ENCODE measurements around the gene ATF5.

Gene ATF5

GRCh38 chr19:49932041-49932451 is 3.0 kb downstream of the ATF5 start:
- Histone ChIP-seq H3K18ac (ENCODE audit: low read length) (no peak overlapping the region), H2AK5ac (ENCODE audit: low read length) (no peak overlapping the region), H3K4me3 (ENCODE audit: low read depth, low read length) (no peak overlapping the region), H3K79me1 (ENCODE audit: low read length) (peaks cover 11% of the 10 kb centered on the region), H3K9ac (ENCODE audit: low read length) (no peak overlapping the region), H3K27ac (ENCODE audit: low read depth, low read length) (no peak overlapping the region), H2AFZ (ENCODE audit: insufficient read depth, low read length, poor library complexity) (no peak overlapping the region), H4K8ac (ENCODE audit: low read depth, low read length) (no peak overlapping the region), H2BK5ac (ENCODE audit: low read depth, low read length, poor library complexity) (no peak overlapping the region), H3K79me2 (ENCODE audit: control insufficient read depth, insufficient read depth, low read length, poor library complexity) (peaks cover 15% of the 10 kb centered on the region), H2BK12ac (ENCODE audit: low read length) (no peak overlapping the region), H3K4ac (ENCODE audit: low read depth, low read length) (no peak overlapping the region), H4K12ac (ENCODE audit: low read depth, low read length) (no peak overlapping the region), H3K36me3 (ENCODE audit: control insufficient read depth in 1 of 2, insufficient read depth in 2 of 2, low read length in 2 of 2) (peaks cover 10 to 13% of the 10 kb centered on the region in 2 experiments), H4K91ac (ENCODE audit: low read depth, low read length) (no peak overlapping the region), H2BK120ac (ENCODE audit: insufficient read depth, low read length, poor library complexity) (no peak overlapping the region), H3K27me3 (ENCODE audit: insufficient read depth, low read length) (no peaks in the 10 kb centered on the region), H3K14ac (ENCODE audit: low read length) (no peak overlapping the region), H3K23ac (ENCODE audit: low read length) (no peak overlapping the region), H3K4me1 (ENCODE audit: control insufficient read depth in 1 of 2, insufficient read depth in 2 of 2, low read length in 2 of 2) (peaks cover 6 to 8% of the 10 kb centered on the region in 2 experiments), H3K9me3 (ENCODE audit: insufficient read depth, low read depth, low read length) (peaks cover 3% of the 10 kb centered on the region), H3K4me2 (ENCODE audit: low read length) (no peak overlapping the region)
- peak; percentile 20 to 32 for DNase-seq
- WGBS (ENCODE audit: extremely low coverage, insufficient coverage, insufficient read length) = 100% methylated on average over 1 of the region's 5 CpGs

GRCh38 chr19:49932731-49933131 is 3.7 kb downstream of the ATF5 start:
- Histone ChIP-seq H3K4ac (ENCODE audit: low read depth, low read length) (no peak overlapping the region), H3K36me3 (ENCODE audit: control insufficient read depth in 1 of 2, insufficient read depth in 2 of 2, low read length in 2 of 2) (peaks cover 4 to 8% of the 10 kb centered on the region in 2 experiments), H3K27me3 (ENCODE audit: insufficient read depth, low read length) (no peaks in the 10 kb centered on the region), H2BK5ac (ENCODE audit: low read depth, low read length, poor library complexity) (no peak overlapping the region), H3K23ac (ENCODE audit: low read length) (no peak overlapping the region), H3K4me1 (ENCODE audit: control insufficient read depth in 1 of 2, insufficient read depth in 2 of 2, low read length in 2 of 2) (peaks cover 3 to 4% of the 10 kb centered on the region in 2 experiments), H4K91ac (ENCODE audit: low read depth, low read length) (no peak overlapping the region), H3K27ac (ENCODE audit: low read depth, low read length) (no peak overlapping the region), H3K79me1 (ENCODE audit: low read length) (peaks cover 11% of the 10 kb centered on the region), H3K14ac (ENCODE audit: low read length) (no peak overlapping the region), H2BK12ac (ENCODE audit: low read length) (no peak overlapping the region), H3K9ac (ENCODE audit: low read length) (no peak overlapping the region), H3K18ac (ENCODE audit: low read length) (no peak overlapping the region), H2AFZ (ENCODE audit: insufficient read depth, low read length, poor library complexity) (no peak overlapping the region), H4K12ac (ENCODE audit: low read depth, low read length) (no peak overlapping the region), H3K9me3 (ENCODE audit: insufficient read depth, low read depth, low read length) (peaks cover 3% of the 10 kb centered on the region), H3K4me3 (ENCODE audit: low read depth, low read length) (no peak overlapping the region), H3K79me2 (ENCODE audit: control insufficient read depth, insufficient read depth, low read length, poor library complexity) (peaks cover 12% of the 10 kb centered on the region), H3K4me2 (ENCODE audit: low read length) (no peak overlapping the region), H2BK120ac (ENCODE audit: insufficient read depth, low read length, poor library complexity) (no peak overlapping the region), H2AK5ac (ENCODE audit: low read length) (no peak overlapping the region), H4K8ac (ENCODE audit: low read depth, low read length) (no peak overlapping the region)
- WGBS (ENCODE audit: extremely low coverage, insufficient coverage, insufficient read length) = no CpG with 5 or more reads among the region's 25 CpGs
- no peak for DNase-seq

GRCh38 chr19:49933643-49934042 is 4.6 kb downstream of the ATF5 start:
- Histone ChIP-seq H3K18ac (ENCODE audit: low read length) (no peak overlapping the region), H2AK5ac (ENCODE audit: low read length) (no peak overlapping the region), H3K36me3 (ENCODE audit: control insufficient read depth in 1 of 2, insufficient read depth in 2 of 2, low read length in 2 of 2) (peaks cover 2 to 5% of the 10 kb centered on the region in 2 experiments), H3K27ac (ENCODE audit: low read depth, low read length) (no peak overlapping the region), H4K91ac (ENCODE audit: low read depth, low read length) (no peak overlapping the region), H3K27me3 (ENCODE audit: insufficient read depth, low read length) (no peaks in the 10 kb centered on the region), H3K23ac (ENCODE audit: low read length) (no peak overlapping the region), H3K9ac (ENCODE audit: low read length) (no peak overlapping the region), H3K79me2 (ENCODE audit: control insufficient read depth, insufficient read depth, low read length, poor library complexity) (peaks cover 6% of the 10 kb centered on the region), H3K4me2 (ENCODE audit: low read length) (no peak overlapping the region), H4K8ac (ENCODE audit: low read depth, low read length) (no peak overlapping the region), H2BK120ac (ENCODE audit: insufficient read depth, low read length, poor library complexity) (no peak overlapping the region), H3K4me3 (ENCODE audit: low read depth, low read length) (no peak overlapping the region), H2BK5ac (ENCODE audit: low read depth, low read length, poor library complexity) (no peak overlapping the region), H3K9me3 (ENCODE audit: insufficient read depth, low read depth, low read length) (peaks cover 3% of the 10 kb centered on the region), H2BK12ac (ENCODE audit: low read length) (no peak overlapping the region), H3K4me1 (ENCODE audit: control insufficient read depth in 1 of 2, insufficient read depth in 2 of 2, low read length in 2 of 2) (peaks cover 0 to 3% of the 10 kb centered on the region in 2 experiments), H3K4ac (ENCODE audit: low read depth, low read length) (no peak overlapping the region), H2AFZ (ENCODE audit: insufficient read depth, low read length, poor library complexity) (no peak overlapping the region), H3K14ac (ENCODE audit: low read length) (no peak overlapping the region), H3K79me1 (ENCODE audit: low read length) (peaks cover 11% of the 10 kb centered on the region), H4K12ac (ENCODE audit: low read depth, low read length) (no peak overlapping the region)
- no peak for DNase-seq
- WGBS (ENCODE audit: extremely low coverage, insufficient coverage, insufficient read length) = no CpG with 5 or more reads among the region's 8 CpGs

- Histone ChIP-seq H3K18ac (ENCODE audit: low read length) (no peak overlapping the region), H3K4me2 (ENCODE audit: low read length) (no peak overlapping the region), H2BK12ac (ENCODE audit: low read length) (no peak overlapping the region), H2AFZ (ENCODE audit: insufficient read depth, low read length, poor library complexity) (no peak overlapping the region), H4K91ac (ENCODE audit: low read depth, low read length) (no peak overlapping the region), H3K36me3 (ENCODE audit: control insufficient read depth in 1 of 2, insufficient read depth in 2 of 2, low read length in 2 of 2) (peaks cover 2 to 5% of the 10 kb centered on the region in 2 experiments), H3K9me3 (ENCODE audit: insufficient read depth, low read depth, low read length) (peaks cover 3% of the 10 kb centered on the region), H4K8ac (ENCODE audit: low read depth, low read length) (no peak overlapping the region), H3K14ac (ENCODE audit: low read length) (no peak overlapping the region), H3K4ac (ENCODE audit: low read depth, low read length) (no peak overlapping the region), H3K4me1 (ENCODE audit: control insufficient read depth in 1 of 2, insufficient read depth in 2 of 2, low read length in 2 of 2) (peaks cover 0 to 3% of the 10 kb centered on the region in 2 experiments), H2AK5ac (ENCODE audit: low read length) (no peak overlapping the region), H3K27ac (ENCODE audit: low read depth, low read length) (no peak overlapping the region), H2BK5ac (ENCODE audit: low read depth, low read length, poor library complexity) (no peak overlapping the region), H4K12ac (ENCODE audit: low read depth, low read length) (no peak overlapping the region), H2BK120ac (ENCODE audit: insufficient read depth, low read length, poor library complexity) (no peak overlapping the region), H3K27me3 (ENCODE audit: insufficient read depth, low read length) (no peaks in the 10 kb centered on the region), H3K79me1 (ENCODE audit: low read length) (no peaks in the 10 kb centered on the region), H3K79me2 (ENCODE audit: control insufficient read depth, insufficient read depth, low read length, poor library complexity) (no peaks in the 10 kb centered on the region), H3K9ac (ENCODE audit: low read length) (no peak overlapping the region), H3K23ac (ENCODE audit: low read length) (no peak overlapping the region), H3K4me3 (ENCODE audit: low read depth, low read length) (no peak overlapping the region)
- DNase-seq = no peak
- no CpG with 5 or more reads among the region's 5 CpGs for WGBS (ENCODE audit: extremely low coverage, insufficient coverage, insufficient read length)
Observed at GRCh38 chr19:49936549-49936948, 7.5 kb downstream of the ATF5 start.

Data from trophoblast cell (in vitro differentiated cells and primary cell).